HG03460 (cell line): ENCODE data around the gene MAP3K10.
"Not testable (repeated sequence)": the region's sequence is repeated elsewhere in the genome, so short reads cannot be mapped to it uniquely, and the experiment has no call there.

Source experiments
- ATAC-seq: cut with Tn5 transposase; IDR thresholded peaks from one replicate; pipeline ENCODE4 v1.9.1; 2021; ENCODE audit not compliant: unreplicated experiment

Gene MAP3K10

DNA sequence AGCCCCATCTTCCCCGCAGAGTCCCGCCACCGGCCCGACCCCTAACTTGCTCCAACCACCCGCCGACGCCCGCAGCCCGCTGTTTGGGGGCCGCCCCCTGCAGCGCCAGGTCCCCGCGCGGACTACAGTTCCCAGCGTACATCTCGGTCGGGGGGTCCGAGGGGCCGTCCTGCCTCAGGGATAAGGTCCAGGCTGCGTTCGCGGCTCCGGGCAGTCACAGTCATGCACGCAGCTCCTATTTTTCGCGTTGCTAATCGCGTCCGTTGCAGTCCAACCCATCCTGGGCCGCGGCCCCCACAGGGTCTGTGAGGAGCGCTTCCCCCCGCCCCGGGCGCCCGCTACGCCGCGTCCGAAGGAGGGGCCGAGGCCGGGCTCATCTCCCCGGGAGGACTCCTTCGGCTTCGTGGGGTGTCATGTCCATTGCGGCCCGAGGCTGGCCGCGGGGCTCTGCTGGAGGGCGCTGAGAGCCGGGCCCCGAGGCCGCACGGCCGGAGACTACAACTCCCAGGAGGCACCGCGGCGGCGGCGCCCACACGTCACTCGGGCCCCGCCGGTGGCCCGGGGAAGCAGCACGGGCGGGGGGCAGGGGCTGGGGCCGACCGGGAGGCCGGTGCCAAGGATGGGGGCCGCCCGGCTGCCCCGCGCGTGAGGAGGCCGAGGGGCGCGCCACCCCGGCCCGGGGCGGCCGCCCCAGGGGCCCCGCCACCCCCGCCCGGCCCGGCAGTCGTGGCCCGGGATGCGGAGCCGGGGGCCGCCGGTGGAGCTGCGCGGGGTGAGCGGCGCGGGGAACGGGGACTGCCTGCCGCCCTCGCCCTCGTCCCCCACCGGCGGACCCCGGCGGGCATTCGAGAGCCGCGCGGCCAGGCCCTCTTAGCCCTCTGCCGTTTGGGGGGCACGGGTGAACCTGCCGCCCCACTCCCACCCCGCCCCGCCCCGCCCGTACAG is at the start of gene MAP3K10:
Gene MAP3K10 (plus strand): TSS at position 536 of the 945 bp plus-strand sequence. CDS start 606 bp downstream, outside the sequence.
- ATAC-seq = peak; percentile 74

DNA sequence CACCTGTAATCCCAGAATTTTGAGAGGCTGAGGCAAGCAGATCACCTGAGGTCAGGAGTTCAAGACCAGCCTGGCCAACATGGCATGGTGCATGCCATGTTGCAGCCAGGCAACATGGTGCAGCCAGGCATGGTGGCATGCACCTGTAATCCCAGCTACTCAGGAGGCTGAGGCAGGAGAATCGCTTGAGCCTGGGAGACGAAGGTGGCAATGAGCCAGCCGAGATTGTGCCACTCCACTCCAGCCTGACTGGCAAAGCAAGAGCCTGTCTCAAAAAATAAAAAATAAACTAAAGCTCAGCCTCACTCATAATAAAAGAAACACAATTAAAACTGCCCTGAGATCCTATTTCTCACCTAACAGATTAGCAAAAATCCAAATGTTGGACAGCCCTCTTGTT is 49.7 kb upstream of the MAP3K10 start:
- ATAC-seq = no peak

DNA sequence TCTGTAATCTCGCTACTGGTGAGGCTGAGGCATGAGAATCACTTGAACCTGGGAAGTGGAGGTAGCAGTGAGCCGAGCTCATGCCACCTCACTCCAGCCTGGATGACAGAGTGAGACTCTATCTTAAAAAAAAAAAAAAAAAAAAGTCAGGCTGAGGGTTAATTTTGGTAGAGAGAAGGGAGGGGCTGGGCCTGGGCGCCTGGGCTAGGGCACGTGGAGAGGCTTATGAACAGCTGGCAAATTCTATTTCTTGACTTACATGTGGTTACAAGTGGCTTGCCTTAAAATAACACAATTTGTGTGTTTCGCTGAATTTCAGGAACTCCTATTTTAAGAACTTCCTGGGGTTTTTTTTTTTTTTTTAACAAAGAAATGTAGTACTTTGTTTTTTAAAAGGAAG is 47.6 kb upstream of the MAP3K10 start:
- ATAC-seq = no peak

DNA sequence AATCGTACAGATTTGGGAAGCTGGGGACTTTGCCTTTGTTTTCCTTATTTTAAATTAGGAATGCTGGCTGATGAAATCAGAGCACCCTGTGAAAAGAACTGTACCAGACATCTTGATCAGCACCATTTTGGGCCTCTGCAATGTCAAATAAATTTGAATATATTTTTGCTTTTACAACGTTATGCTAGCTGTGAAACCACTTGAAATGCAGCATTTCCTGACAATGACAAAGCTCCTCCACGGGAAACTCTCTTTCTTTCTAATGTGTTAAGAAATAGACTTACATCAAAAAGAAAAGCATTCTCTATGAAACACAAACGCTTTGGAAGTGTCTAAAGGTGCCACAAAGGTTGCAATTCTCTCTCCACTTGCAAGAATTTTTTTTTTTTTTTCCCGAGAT is 47.1 kb upstream of the MAP3K10 start:
- no peak for ATAC-seq

DNA sequence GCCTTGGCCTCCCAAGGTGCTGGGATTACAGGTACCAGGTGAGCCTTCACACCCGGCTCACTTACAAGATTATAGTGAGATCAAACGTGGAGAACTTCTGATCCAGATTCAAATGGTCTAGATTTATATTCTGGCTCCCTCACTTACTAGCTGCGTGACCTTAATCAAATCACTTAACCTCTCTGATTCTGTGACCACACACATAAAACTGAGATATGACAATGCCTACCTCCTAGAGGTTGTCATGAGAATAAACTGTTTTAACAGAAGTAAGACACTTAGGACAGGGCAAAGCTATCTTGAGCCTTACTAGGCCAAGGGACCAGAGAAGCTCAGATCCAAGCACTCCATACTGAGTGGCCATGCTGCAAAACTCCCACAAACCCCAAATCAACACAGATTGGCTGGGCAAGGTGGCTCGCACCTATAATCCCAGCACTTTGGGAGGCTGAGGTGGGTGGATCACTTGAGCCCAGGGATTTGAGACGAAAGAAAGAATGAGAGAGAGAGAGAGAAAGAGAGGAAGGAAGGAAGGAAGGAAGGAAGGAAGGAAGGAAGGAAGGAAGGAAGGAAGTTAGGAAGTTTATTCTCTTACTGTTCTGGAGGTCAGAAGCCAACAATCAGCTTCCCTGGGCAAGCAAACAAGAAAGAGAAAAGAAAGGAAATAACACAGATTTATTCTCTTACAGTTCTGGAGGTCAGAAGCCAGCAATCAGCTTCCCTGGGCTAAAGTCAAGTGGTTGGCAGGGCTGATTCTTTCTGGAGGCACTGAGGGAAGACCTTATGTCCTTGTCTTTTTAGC is 46.1 kb upstream of the MAP3K10 start:
- ATAC-seq = no peak

DNA sequence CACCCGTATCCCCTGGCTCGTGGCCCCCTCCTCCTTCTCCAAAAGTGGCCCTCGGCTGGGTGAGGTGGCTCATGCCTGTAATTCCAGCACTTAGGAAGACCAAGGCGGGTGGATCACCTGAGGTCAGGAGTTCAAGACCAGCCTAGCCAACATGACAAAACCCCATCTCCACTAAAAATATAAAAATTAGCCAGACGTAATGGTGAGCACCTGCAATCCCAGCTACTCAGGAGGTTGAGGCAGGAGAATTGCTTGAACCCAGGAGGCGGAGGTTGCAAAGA is 45.5 kb upstream of the MAP3K10 start:
- not testable (repeated sequence) for ATAC-seq

DNA sequence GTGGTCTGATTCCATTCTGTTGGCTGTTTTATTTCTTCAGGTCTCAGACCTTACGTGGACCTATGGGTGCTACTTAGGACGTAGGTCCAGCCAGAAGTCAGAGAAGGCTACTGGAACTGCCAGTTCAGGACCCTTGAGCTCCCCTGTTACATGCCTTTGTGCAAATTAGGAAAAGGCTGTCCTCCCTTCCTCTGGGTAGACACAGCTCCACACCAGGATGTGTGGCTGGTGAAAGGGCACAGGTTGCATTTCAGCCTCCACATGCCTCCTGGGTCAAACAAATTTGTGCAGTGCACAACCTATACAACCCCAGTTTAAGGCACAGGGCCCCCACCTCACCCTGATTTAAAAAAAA is 43.9 kb upstream of the MAP3K10 start:
- no peak for ATAC-seq

DNA sequence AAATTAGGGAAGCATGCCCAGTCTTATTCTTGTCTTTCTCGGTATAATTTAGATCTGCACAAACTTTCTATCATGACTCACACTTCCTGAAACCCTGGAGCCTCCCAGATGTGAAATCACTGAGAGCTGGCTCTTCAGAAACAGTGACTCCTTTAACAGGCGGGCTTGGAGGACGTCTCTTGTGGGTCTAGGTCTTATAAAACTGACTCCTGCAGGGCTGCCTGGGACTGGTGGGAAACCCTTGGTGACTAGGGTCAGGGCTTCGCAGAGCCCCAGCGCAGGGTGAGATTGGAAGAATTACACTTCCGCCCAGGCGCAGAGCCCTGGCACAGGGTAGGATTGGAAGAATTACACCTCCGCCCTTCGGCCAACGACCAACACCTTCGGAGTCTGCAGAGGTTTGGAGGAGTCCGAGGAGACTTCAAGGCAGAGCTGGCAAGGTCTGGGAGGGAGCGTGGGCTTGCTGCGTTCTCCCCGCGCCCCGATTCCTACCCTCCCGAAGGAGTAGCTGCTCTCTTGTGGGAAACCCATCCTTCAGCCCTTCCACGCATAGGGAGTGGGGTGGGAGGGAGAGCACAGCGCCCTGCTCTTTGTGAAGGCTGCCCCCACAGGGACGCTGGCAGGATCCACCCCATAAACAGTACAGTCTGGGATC is 43.4 kb upstream of the MAP3K10 start:
- no peak for ATAC-seq

DNA sequence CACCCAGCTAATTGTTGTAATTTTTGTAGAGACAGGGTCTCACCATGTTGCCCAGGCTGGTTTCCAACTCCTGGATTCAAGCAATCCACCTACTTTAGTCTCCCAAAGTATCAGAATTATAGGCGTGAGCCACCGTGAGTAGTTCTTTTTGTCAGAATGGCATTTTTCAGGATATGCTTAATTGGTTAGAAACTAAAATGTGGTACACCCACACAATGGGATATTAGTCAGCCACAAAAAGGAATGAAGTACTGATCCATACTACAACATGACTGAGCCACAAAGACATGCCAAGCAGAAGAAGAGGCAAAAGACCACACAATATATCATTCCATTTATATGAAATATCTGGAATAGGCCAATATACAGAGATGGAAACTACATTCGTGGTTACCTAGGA is 41.7 kb upstream of the MAP3K10 start:
- ATAC-seq = no peak

DNA sequence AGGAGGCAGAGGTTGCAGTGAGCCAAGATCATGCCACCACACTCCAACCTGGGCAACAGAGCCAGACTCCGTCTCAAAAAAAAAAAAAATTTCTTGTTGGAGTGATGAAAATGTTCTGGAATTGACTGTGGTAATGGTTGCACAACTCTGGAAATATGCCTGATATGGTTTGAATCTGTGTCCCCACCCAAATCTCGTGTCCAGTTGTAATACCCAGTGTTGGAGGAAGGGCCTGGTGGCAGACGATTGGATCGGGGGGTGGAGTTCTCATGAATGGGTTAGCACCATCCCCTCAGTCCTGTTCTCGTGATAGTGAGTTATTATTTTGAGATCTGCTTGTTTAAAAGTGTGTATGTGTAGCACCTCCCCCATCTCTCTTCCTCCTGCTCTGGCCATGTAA is 41.1 kb upstream of the MAP3K10 start:
- no peak for ATAC-seq

DNA sequence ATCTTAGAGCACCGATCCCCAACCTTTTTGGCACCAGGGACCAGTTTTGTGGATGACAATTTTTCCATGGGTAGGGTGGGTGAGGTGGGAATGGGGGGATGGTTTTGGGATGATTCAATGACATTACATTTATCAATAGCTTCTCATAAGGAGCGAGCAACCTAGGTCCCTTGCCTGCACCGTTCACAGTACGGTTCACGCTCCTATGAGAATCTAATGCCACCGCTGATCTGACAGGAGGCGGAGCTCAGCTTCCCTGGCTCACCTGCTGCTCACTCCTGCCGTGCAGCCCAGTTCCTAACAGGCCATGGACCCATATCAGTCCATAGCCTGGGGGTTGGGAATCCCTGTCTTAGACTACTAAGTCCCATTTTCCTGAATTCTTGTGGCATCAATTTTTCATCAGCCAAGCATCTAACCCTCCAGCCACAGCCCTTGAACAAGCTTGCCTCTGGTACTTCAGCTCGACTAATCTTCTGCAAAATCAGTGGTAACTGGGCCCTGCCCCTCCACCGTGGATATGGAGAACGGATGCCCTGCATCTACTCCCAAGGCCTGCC is 37.0 kb upstream of the MAP3K10 start:
- no peak for ATAC-seq

DNA sequence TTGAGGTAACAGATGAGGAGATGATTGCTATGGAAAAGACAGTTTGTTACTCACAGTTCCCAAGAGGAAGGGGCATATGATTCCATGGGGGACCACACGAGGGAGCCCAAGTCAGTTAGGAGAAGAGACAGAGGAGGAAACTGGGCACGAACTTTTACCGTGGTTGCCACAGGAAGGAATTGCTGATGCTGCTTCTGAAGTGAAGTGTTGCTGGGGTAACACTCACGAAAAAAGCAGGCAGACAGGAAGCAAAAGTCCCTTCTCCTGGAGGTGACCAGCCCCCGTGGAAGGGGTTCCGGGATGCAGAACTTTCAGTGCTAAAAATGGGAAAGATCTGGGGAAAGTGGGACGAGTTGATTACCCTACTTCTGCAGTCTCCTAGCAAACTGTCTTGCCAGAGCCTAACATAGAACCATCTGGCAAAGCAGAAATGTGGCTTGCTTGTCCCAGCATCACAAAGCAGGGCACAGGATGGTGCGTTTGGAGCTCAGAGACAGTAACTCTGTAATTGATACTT is 35.4 kb upstream of the MAP3K10 start:
- no peak for ATAC-seq

DNA sequence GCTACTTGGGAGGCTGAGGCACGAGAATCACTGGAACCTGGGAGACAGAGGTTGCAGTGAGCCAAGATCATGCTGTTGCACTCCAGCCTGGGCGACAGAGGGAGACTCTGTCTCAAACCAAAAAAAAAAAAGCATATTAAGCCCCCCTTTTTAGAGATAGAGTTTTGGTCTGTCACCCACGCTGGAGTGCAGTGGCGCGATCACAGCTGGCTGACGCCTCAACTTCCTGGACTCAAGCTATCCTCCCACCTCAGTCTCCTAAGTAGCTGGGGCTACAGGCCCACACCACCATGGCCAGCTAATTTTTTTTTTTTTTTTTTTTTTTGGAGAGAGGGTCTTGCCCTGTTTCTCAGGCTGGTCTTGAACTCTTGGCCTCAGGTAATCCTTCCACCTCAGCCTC is 34.2 kb upstream of the MAP3K10 start:
- ATAC-seq = no peak

DNA sequence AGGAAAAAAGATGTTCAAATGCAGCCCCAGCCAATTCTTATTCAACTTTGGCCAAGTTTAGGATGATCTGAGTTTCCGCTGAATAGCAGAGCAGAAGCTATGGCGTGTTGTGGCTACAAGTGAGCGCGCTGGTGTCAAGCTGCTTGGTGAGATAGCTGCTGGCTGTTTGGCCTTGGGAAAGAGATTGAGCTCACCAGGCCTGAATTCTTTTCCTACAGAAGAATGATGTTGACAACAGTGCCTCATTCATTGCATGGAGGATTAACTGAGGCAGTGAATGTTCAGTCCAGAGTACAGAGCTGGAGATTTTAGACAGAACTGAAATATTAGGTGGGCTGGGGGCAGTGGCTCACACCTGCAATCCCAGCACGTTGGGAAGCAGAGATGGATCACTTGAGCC is 31.5 kb upstream of the MAP3K10 start:
- no peak for ATAC-seq

DNA sequence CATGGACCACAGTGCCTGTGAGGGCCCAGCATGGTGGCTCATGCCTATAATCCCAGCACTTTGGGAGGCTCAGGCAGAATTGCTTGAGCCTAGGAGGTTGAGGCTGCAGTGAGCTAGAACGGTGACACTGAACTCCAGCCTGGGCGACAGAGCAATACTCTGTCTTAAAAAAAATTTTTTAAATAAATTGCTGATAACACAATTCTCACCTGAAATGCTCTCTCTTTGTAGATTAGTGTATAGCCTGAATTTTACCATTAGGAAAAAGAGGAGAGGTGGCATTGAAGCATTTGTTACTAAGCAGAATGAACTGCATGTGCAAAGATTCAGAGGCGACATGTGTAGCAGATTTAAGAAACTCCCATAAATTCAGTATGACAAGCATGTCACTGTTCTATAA is 29.1 kb upstream of the MAP3K10 start:
- no peak for ATAC-seq

DNA sequence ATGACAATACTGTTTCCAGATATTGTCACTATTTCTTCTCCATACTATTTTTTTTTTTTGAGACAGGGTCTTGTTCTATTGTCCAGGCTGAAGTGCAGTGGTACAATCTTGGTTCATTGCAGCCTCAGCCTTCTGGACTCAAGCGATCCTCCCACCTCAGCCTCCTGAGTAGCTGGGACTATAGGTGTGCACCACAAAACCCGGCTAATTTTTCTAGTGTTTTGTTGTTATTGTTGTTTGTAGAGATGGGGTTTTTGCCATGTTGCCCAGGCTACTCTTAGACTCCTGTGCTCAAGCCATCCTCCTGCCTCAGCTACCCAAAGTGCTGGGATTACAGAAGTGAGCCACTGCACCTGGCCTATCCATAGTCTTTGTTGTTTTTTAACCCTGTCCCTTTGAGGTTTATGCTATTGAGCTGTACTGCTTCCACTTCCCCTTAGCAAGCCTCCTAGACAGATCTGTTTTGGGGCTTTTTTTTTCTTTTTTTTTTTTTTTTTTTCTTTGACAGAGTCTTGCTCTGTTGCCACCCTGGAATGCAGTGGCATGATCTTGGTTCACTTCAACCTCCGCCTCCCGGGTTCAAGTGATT is 27.6 kb upstream of the MAP3K10 start:
- ATAC-seq = no peak

DNA sequence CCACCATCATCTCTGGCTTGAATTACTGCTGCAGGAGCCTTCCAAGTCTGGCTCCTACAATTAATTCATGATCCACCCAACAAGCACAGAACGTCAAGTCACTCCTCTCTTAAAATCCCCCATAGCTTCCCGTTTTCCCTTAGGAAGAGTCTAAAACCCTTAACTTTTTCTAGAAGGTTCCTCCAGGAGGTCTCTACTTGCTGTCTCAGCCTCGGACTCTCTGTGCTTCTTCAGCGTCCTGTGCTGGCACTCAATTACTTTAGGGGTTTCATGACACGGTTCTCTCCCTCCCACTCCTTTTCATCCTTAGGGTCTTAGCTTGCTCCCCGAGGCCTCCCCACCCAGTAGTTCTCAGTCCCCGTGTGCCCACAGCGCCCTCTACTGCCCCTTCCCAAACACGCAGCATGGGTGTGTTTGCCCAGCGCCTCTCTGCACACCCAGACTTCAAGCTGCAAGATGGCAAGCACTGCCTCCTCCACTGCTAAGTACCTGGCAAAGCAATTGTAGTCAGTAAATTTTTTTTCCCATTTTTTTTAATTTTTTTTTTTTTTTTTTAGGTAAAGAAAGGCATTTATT is 25.8 kb upstream of the MAP3K10 start:
- ATAC-seq = no peak

DNA sequence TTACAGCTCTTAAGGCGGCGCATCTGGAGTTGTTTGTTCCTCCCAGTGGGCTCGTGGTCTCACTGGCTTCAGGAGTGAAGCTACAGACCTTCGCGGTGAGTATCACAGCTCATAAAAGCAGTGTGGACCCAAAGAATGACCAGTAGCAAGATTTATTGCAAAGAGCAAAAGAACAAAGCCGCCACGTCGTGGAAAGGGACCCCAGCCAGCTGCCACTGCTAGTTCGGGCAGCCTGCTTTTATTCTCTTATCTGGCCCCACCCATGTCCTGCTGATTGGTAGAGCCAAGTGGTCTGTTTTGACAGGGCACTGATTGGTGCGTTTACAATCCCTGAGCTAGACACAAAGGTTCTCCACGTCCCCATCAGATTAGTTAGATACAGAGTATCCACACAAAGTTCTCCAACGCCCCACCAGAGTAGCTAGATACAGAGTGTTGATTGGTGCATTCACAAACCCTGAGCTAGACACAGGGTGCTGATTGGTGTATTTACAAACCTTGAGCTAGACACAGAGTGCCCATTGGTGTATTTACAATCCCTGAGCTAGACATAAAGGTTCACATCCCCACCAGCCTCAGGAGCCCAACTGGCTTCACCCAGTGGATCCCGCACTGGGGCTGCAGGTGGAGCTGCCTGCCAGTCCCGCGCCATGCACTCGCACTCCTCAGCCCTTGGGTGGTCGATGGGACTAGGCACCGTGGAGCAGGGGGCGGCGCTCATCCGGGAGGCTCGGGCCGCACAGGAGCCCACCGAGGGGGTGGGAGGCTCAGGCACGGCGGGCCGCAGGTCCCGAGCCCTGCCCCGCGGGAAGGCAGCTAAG is 21.5 kb upstream of the MAP3K10 start:
- not testable (repeated sequence) for ATAC-seq

DNA sequence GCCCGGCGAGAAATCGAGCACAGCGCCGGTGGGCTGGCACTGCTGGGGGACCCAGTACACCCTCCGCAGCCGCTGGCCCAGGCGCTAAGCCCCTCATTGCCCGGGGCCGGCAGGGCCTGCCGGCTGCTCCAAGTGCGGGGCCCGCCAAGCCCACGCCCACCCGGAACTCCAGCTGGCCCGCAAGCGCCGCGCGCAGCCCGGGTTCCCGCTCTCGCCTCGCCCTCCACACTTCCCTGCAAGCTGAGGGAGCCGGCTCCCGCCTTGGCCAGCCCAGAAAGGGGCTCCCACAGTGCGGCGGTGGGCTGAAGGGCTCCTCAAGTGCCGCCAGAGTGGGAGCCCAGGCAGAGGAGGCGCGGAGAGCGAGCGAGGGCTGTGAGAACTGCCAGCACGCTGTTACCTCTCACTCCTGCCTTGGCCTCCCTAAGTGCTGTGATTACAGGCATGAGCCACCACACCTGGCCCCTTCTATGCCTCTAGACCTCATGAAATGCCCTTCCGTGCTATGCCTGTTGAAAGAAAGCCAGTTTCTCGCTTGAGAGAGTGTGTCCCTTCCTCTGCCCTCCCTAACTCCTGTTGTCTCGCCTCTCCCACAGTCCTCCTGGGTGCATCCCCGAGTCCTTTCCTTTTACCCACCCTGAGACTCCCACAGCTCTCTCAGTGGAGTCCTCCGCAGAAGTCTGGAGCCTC is 20.8 kb upstream of the MAP3K10 start:
- not testable (repeated sequence) for ATAC-seq
